Nephron progenitor cell (in vitro differentiated cells): ENCODE results near the gene SELENOM.

Source experiments
- DNase-seq: peaks from one replicate; pipeline ENCODE4 v3.0.0; 2021
- H3K27ac Mint-ChIP-seq: 2 replicates; pipeline ENCODE4 v1.8.0; 2021; ENCODE audit warnings: mild to moderate bottlenecking, moderate library complexity, mixed read lengths
- H3K27me3 Mint-ChIP-seq: 2 replicates; pipeline ENCODE4 v1.8.0; 2021; ENCODE audit warnings: mild to moderate bottlenecking, low read depth, mixed read lengths; ENCODE audit not compliant: poor library complexity
- H3K36me3 Mint-ChIP-seq: 2 replicates; pipeline ENCODE4 v1.8.0; 2021; ENCODE audit warnings: low read depth, mixed read lengths
- H3K4me1 Mint-ChIP-seq: 2 replicates; pipeline ENCODE4 v1.8.0; 2021; ENCODE audit warnings: mixed read lengths
- H3K4me3 Mint-ChIP-seq: 2 replicates; pipeline ENCODE4 v1.8.0; 2021; ENCODE audit warnings: mild to moderate bottlenecking, moderate library complexity, mixed read lengths
- H3K9me3 Mint-ChIP-seq: 2 replicates; pipeline ENCODE4 v1.8.0; 2021; ENCODE audit warnings: mild to moderate bottlenecking, moderate library complexity, mixed read lengths
- TF ChIP-seq, protein P1 (sequence below): fragments of 200-600 bp; sonication (generic); IDR thresholded peaks from 2 replicates; pipeline ENCODE4 v1.5.0; 2021; ENCODE audit warnings: antibody characterized with exemption

The SELENOM gene

GRCh38 chr22:31094021-31094551, 13.3 kb downstream of the SELENOM start:
- Mint-ChIP-seq H3K4me3 (no peak overlapping the region), H3K27ac (no peak overlapping the region), H3K27me3 (no peaks in the 10 kb centered on the region), H3K4me1 (peaks cover 16% of the 10 kb centered on the region), H3K9me3 (no peaks in the 10 kb centered on the region), H3K36me3 (peaks cover 23% of the 10 kb centered on the region)
- TF ChIP-seq, protein P1, sequence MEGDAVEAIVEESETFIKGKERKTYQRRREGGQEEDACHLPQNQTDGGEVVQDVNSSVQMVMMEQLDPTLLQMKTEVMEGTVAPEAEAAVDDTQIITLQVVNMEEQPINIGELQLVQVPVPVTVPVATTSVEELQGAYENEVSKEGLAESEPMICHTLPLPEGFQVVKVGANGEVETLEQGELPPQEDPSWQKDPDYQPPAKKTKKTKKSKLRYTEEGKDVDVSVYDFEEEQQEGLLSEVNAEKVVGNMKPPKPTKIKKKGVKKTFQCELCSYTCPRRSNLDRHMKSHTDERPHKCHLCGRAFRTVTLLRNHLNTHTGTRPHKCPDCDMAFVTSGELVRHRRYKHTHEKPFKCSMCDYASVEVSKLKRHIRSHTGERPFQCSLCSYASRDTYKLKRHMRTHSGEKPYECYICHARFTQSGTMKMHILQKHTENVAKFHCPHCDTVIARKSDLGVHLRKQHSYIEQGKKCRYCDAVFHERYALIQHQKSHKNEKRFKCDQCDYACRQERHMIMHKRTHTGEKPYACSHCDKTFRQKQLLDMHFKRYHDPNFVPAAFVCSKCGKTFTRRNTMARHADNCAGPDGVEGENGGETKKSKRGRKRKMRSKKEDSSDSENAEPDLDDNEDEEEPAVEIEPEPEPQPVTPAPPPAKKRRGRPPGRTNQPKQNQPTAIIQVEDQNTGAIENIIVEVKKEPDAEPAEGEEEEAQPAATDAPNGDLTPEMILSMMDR = no peak
- DNase-seq = no peak

- H3K4me1 Mint-ChIP-seq = peaks cover 12% of the 10 kb centered on the region
- TF ChIP-seq, protein P1 = no peak
- H3K27me3 Mint-ChIP-seq = no peaks in the 10 kb centered on the region
- no peak for DNase-seq
- no peak overlapping the region for H3K4me3 Mint-ChIP-seq
- H3K9me3 Mint-ChIP-seq = no peaks in the 10 kb centered on the region
- H3K27ac Mint-ChIP-seq = no peak overlapping the region
- peaks cover 25% of the 10 kb centered on the region for H3K36me3 Mint-ChIP-seq
These were observed 14.1 kb downstream of the SELENOM start for GRCh38 chr22:31093086-31093850.

DNA sequence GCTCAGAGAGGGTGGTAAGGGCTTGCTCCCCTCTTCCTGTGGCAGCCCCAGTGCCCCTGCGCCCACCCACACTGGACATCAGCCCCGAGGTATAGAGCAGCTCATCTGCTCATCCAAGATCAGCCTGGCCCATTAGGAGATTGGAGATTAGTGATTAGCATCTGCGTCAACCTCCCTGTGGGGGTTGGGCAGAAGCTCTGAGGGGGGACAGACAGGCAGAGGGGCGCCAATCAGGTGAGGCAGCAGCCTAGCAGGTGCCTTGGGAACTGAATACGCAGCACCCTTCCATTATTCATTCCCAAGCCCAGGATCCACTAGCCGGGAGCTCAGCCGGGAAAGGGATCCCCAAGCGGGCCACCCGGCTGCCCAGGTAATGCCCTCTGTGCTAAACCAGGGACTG, 15.2 kb downstream of the SELENOM start:
- no peak overlapping the region for H3K4me3 Mint-ChIP-seq
- no peak for DNase-seq
- H3K4me1 Mint-ChIP-seq = peaks cover 4% of the 10 kb centered on the region
- H3K9me3 Mint-ChIP-seq = no peaks in the 10 kb centered on the region
- peaks cover 25% of the 10 kb centered on the region for H3K36me3 Mint-ChIP-seq
- no peaks in the 10 kb centered on the region for H3K27me3 Mint-ChIP-seq
- H3K27ac Mint-ChIP-seq = no peak overlapping the region
- TF ChIP-seq, protein P1 = no peak

DNA sequence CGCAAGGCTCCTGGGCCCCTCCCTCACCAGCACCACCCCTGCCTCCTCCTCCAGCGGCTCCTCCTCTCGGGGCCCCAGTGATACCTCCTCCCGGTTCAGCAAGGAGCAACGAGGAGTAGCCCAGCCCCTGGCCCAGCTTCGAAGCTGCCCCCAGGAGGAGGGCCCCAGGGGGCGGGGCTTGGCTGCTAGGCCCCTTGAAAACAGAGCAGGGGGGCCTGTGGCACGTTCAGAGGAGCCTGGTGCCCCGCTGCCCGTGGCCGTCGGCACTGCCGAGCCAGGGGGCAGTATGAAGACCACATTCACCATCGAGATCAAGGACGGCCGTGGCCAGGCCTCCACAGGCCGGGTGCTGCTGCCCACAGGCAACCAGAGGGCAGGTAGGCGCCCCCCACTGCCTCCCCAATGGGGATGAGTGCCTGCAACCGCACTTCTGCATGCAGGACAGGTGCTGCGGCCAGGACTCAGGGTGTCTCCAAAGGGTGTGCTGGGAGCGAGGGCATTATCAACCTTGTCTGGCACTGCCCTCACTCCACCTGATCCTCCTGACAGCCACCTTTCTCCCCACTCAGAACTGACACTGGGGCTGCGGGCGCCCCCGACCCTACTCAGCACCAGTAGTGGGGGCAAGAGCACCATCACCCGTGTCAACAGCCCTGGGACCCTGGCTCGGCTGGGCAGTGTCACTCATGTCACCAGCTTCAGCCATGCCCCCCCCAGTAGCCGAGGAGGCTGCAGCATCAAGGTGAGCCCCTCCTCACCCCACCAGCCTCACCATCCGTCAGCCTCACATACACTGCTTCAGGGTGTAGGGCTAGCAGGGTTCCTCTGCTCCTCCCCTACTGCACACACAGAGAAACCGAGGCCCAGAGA, 16.0 kb downstream of the SELENOM start:
- H3K4me1 Mint-ChIP-seq = no peaks in the 10 kb centered on the region

GRCh38 chr22:31090217-31091085, 16.9 kb downstream of the SELENOM start:
- Mint-ChIP-seq H3K27me3 (no peaks in the 10 kb centered on the region), H3K27ac (no peak overlapping the region), H3K4me3 (no peak overlapping the region), H3K9me3 (no peaks in the 10 kb centered on the region), H3K4me1 (no peaks in the 10 kb centered on the region), H3K36me3 (peaks cover 17% of the 10 kb centered on the region)
- DNase-seq = no peak
- TF ChIP-seq, protein P1 = no peak

More for the DNA sequence above, 16.0 kb downstream of the SELENOM start:
- Mint-ChIP-seq H3K9me3 (no peaks in the 10 kb centered on the region), H3K4me3 (no peak overlapping the region), H3K27me3 (no peaks in the 10 kb centered on the region), H3K27ac (no peak overlapping the region), H3K36me3 (peaks cover 25% of the 10 kb centered on the region)
- TF ChIP-seq, protein P1 = no peak
- DNase-seq = no peak
